Measurements from ENCODE around the gene RPS15A.

RPS15A gene

DNA sequence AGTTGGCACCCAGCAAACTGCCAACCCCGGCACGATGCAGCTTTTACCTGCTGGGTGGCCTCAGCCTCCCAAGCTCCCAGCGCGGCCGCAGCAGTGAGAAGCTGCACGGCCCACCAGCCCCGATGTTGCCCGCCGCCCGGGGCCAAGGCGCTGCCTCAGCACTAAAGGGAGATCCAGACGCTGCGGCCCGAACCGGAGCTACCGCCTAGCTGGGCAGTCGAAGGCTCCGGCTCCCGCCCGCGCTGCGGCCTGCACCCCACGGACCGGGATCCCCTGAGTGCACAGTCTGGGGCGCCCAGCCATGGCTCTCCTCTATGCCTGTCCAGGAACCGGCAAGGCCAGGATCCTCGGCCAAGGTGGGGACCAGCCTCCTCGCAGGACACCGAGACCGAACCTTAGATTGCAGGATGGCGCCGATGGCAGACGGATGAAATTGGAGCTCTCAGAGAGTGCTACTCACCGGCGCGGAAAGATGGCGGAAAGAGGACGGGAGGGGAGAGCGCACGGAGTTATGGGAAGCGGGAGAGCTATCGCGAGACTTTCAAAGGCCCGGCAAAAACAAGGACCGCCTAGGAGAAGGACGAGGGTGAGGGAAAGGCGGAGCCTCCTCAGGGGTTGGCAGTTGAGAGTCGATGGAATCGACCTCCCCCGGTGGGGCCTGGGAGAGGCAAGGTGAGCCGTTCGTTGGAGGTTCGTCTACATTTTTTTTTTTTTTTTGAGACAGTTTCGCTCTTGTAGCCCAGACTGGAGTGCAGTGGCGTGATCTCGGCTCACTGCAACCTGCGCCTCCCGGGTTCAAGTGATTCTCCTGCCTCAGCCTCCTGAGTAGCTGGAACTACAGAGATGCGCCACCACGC lies at the start of gene RPS15A:
TSS of gene RPS15A (minus strand) at position 485 of the 857 bp plus-strand sequence. CDS start 1,221 bp downstream, outside the sequence.
- peak; percentile 79 for DNase-seq (ENCODE audit: low read depth)

DNA sequence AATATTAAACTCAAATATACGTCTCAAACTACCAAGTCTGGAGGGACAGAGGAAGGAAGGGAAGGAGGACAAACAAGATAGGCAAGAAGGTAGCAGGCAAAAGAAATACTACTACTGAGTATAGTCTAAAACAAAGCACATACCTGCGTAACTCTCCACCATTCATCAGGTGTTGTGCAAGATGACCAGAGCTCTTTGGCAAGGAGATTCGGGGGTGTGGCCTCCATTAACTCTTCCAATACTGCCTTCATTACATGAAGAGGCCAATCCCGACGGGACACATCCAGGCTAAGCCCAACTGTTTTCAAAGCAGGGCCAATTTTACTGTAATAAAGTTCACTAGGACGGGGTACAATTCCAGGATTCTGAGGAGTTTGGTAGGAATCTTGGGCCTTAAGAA lies 49.4 kb upstream of the RPS15A start:
- DNase-seq (ENCODE audit: low read depth), result no peak

DNA sequence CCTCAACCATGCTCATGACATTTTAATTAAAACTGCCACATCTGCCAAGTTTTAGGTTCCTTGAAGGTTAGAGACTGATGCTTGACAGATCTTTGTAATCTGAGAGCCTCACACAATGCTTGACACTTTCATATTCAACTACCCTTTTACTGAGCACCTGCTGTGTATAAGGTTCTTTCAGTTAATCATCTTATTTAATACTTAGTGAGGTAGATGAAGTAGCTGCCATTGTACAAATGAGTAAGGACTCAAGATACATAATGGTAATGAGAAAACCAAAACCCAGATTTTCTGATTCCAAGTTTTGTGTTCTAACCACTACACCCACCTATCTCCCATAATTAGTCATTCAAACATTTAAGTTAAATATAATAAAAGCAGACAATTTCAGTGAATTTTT lies 46.6 kb upstream of the RPS15A start:
- DNase-seq (ENCODE audit: low read depth), result no peak

DNA sequence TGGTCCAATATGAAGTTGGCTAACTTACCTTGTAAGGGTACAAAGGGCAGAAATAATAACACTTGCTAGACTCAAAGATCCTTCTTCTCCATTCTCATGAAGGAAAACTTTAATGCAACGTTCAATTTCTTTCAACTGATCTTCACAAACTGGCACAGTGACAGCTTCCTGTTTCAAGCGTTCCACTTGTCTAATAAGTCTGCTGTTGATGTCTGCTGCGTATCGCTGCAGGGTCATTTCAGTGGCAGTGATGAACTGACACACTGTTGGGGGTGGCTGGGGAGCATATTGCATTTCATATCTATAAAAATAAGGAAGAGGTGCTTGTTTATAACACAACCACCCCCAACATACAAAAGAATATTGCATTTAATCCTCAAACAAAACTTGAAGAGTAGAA lies 44.7 kb upstream of the RPS15A start:
- DNase-seq (ENCODE audit: low read depth), result no peak

DNA sequence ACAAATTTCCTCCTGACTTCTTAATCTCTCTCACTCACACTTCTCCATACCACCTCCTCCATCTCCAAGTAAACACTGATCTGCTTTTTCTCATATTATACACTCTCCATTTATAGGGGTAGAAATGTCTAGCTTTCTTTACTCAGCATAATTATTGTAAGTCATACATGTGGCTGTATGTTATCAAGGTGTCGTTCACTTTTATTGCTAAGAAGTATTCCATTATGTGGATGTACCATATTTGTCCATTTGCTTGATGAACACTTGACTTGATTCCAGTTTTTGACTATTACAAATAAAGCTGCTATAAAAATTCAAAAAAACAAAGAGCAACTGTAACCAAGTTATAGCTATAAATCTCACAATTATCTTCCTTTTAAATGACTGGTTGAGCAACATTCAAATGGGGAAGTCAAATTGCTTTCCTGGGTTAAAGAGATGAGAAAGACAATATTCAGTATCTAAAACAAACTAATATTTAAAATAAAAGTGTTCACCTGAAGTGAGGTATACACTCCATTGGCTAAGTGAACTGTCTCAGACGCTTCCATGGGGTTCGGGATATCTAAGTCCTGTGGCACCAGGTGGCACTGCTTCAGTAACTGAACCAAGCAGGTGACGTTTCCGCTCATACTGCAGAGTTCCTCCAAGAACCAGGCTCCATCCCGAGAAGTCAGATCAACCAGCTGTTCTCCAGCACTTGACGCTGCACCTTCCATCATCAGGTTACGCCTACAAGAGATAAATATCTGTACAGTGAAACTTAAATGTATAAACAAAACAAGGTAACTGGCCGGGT lies 43.8 kb upstream of the RPS15A start:
- no peak for DNase-seq (ENCODE audit: low read depth)

DNA sequence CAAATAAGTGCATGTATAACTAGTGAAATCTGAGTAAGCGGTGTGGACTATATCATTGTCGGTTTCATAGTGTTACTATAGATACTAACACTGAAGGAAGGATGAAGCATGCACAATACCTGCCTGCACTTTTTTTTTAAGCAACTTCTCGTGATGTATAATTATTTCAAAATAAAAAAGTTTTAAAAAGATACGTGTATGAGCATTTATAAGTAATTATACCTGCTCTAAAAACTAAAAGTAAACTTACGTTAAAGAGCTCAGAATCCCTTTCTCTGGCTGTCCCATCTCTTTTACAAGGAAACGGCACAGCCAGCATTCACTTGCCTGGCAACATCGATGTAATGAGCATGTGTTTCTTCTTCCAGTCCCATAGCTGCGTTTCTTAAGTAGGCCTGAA lies 42.5 kb upstream of the RPS15A start:
- DNase-seq (ENCODE audit: low read depth), result no peak

DNA sequence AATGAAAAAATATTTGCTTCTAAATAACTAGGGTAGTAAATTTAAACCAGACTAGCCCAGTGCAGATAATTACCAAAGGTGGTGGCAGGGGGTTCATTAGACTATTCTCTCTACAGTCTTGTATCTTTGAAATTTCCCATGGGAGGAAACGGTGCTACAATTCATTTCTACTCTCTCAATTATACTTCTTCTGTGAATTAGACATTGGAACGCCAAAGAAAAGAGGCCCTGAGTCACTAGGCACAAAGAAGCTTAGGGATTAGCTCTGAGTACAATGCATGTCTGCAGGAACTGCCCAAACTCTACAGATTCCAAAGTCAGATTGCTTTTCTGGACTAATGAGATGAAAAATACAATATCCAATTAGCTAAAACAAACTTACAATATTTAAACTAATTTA lies 41.9 kb upstream of the RPS15A start:
- no peak for DNase-seq (ENCODE audit: low read depth)

DNA sequence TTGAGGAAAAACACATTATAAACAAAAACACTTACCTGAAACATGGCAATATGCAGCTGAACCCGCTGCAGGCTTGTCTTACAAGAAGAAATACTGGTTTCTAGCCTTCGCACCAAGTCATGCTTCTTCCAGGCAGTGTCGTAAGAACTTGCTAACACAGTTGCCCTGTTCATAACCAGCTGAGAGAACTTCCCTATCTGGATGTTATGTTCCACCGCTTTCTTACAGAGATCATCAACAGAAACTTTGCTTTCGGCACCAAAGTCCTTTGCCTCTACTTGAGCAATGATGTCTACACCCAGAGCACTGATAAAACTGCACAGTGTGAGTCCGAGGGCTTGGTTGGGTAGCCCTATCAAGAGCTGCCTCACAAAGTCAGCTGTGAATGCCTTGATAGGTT lies 39.1 kb upstream of the RPS15A start:
- no peak for DNase-seq (ENCODE audit: low read depth)

DNA sequence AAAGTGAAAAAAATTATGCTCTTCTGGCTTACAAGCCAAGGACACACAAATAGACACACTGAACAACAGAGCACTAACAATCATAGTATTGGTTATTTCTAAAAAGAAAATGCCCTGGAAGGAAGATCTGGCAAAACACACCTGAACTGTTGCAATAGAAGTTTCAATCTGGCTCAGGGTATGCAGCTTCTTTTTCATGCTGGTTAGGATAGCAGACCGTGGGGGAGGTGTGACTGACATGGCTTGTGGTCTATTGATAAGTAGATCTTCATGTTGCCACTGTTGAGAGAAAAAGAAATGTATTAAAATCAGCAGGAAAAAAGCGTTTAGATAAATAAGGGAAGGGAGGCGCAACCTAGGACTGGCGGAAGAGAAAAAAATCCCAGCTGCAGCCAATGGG lies 37.8 kb upstream of the RPS15A start:
- DNase-seq (ENCODE audit: low read depth), result no peak

DNA sequence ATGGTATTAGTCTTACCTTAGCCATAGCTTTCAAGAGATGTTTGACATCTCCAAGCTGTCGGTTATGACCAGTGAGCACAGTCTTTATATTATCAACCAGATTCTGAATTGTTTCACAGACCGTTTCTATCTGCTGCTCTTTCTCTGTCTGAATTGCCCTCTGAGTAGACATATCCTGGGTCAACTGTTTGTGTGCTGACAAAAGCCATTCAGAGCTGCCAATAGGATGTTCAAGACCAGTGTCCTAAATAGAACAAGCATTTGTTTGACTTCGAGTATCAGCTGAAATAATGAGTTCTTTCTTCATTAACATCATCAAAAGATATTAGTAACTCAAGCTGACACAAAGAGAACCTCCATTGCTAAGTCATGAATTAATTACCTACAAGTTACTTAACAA lies 26.2 kb upstream of the RPS15A start:
- no peak for DNase-seq (ENCODE audit: low read depth)

DNA sequence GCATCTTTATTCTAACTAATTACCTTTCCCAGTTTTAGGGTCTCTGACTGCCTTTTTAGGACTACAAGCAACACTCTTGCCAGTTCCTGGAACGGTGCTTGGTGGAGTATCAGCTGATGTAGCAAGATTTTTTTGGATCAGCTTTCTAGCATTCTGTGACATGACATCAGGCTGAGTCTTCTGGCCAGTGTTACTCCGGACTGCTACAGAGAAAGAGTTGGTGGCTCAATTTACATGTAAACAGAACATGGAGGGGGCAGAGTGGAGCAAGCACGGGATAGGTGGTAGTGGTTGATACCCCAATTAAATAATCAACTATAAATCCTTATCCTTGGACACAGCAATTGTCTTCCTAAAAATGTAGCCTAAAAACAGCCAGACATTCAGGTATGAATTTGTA lies 21.8 kb upstream of the RPS15A start:
- DNase-seq (ENCODE audit: low read depth), result no peak

DNA sequence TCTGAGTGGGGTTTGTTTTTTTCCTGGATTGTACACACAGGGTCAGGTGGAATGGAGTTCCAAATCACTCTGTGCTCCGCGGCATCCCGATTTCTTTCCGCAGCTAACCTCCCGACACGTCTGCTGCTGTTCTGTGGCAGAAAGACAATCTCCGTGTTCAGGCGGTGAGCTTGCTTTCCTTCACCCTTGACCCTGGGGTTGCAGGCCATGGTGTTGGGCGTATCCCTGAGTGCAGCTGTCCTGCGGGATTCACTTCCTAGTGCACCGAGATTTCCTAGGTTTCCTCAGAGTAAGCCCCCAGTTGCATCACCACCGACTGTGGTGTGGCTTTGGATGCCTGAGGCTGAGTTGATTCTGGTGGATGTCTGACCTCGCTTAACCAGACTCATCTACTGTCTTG lies 19.0 kb upstream of the RPS15A start:
- DNase-seq (ENCODE audit: low read depth), result no peak

DNA sequence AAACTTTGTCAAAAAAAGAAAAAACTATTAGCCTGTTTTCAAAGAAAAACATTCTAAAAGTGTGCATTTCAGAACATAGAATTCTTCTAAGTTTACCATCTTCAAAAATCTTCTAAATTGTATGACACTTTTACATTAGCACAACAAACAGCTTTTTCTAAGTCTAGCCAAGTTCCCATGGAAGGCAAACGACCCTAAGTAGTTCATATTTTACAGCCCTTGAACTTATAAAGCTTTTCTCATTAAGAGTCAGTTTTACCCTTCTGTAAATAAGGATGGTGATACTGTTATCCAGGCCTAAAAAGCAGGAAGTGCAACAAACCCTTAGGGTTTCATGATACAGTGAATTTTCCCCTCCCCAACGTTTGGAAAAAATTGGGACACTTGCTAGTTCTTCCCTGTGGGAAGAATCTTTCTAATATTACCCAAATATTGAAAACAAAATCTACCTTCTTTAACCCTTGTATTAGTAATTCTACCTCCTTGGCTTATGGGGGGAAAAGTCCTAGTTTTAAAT lies 15.2 kb upstream of the RPS15A start:
- DNase-seq (ENCODE audit: low read depth), result no peak

DNA sequence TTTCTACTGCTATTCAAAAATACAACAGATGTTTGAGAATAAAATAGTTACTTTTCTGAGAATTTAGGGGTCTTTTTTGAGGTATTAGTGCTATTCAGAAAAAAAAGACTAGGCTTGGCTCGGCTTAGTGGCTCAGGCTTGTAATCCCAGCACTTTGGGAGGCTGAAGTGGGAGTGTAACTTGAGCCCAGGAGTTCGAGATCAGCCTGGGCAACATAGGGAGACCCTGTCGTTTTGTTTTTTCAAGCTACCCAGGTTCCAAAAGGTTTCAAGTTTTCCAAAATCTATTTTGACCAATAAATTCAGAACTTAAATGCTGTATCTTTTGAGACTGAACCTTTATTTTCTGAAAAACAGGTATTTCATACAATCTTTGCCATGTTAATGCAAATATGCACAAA lies 14.4 kb upstream of the RPS15A start:
- no peak for DNase-seq (ENCODE audit: low read depth)

DNA sequence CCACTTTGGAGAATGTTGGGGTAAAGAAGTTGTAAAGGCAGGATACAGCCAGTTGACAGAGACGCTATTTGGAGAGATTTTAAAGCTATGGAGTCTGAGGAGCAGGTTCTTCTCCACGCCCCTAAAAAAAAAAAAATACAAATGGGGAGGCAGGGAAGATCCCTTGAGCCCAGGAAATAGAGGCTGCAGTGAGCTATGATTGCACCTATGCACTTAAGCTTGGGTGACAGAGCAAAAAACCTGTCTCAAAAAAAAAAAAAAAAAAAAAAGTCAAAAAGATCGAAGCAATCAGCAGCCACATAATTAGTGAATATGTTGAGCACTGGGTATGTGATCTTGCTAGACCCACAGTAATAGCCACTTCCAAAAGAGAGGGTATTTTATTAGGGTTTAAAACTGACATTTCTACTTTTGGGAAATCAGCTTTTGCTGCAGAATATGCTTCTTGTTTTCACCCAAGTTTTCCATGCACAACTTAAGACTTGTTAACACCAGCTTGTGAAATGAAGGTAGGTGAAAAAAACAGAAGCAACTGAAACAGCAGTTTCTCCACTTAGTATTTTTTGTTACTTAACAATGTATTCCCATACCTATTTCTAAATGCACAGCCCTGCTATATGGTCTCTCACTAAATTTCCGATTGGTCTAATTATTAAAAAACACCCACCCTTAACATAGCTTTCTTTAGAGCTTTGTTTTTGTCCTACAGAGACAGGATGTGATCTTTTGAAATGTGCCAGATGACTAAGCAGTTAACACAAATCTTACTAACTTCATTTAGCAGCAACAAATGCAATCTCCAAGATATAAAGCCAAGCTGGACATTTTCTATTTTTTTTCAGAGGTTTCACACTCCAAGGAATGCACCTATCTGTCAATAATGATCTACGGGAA lies 13.7 kb upstream of the RPS15A start:
- DNase-seq (ENCODE audit: low read depth), result no peak

DNA sequence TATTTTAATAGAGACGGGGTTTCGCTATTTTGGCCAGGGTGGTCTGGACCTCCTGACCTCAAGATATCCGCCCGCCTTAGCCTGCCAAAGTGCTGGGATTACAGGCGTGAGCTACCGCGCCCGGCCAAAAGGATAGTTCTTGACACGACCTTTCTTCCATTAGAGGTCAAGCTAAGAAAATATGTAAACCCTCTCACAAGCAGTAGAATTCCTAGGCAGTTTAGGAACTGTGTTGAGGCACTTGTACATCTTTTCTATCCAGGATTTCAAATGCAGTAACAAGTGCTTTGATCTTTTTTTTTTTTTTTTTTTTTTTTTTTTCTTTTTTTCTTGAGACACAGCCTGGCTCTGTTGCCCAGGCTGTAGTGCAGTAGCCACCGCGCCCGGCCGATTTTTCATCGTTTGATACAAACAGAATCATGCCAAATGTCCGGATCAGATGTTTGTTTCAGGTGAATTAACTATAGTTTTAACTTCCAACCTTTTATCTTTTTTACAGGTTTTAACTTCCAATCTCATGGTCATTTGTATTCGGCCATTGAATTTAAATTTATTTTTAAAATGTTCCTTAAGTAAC lies 12.7 kb upstream of the RPS15A start:
- DNase-seq (ENCODE audit: low read depth), result no peak

DNA sequence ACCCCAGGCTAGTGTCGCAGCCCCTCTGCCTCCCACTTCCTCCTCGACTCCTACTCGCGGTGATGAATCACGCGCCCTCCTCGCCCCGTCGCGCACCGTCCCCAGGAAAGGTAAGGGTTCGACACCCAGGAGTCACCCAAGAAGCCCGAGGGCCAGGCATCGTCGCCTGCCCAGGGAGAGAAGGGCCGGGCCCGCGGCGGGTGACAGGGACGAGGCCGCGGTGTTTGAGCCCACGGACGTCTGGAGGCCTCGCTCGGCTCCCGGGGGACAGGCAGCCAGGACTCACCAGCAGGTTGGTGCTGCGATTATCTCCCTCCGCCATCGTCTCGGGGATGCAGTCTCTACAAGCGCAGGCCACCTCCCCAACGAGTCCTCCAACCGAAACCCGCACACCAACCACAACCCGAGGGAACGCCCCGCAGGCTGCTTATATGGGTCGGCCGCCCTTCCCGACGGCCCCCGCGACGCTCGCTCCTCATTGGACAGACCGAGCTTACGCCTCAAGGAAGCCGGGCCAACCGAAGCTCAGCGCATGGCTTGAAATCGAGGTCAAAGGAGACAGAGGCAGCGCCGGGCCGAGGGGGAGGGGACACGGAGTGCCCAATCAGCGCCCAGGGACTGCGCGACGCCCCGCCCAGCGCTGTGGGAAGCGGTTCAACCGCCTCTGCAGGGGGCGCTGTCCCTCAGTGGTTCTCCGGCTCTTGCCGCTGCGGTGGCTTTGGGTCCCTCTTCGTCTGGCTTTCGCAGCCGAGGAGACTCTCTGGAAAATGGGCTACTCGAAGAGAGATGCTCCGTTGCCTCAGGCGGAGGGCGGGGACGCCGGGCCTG lies 11.2 kb upstream of the RPS15A start, which contains the start of gene ARL6IP1:
TSS of gene ARL6IP1 (minus strand) at position 405 of the 828 bp plus-strand sequence. CDS start at position 322, 83 bp downstream.
- DNase-seq (ENCODE audit: low read depth), result peak; percentile 97

DNA sequence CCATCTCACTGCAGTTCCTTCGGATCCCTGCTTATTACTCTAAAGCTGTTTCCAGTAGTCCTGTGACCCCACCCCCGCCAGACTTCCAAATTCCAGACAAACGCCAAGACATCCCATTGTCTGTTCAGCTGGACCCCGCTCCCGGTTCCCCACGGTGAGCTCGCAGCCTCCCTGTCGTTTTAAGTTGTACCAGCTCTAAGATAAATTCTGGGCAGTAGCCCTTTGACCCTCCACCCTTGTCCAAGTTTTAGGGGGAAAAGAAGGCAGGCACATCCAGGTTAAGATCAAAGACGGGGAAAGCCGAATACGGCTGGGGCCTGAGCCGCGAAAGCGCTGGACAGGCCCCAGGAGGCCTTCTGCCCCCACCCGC lies 10.6 kb upstream of the RPS15A start:
- no peak for DNase-seq (ENCODE audit: low read depth)

DNA sequence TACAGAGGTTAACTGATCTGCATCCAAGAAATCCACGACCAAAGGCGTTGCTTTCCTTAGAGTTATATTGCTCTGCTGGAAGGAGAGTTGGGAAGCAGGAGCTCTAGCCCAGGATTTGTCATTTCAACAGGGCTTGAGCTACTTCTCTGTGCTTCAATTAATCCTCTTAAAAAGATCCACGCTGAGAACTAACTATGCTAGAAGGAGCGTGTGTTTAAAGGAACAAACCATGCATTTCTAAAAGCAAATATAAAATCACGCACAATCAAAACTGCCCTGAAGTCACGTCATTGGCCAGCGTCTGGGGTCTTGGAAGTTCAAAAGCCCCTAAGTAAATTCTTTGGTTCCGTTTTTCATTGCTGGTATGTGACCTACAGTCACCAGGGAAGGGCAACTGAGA lies 10.2 kb upstream of the RPS15A start:
- no peak for DNase-seq (ENCODE audit: low read depth)

DNA sequence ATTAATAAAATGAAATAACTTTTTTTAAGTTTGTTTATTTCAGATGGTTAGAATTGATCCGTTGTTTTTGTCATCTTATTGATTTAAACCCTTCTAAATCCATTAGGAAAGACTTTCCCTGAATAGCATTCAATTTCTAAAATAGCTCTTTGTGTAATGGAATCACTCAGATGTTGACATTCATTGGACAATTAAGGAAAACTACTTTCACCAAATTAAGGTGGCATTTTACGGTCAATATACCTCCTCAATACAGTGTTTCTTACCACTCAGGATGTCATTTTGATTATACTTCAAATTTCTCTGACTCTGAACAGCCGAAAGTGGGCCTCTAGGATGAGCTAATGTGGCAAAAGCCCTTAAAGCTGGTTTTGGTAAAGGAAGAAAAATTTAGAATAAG lies 9.4 kb upstream of the RPS15A start:
- DNase-seq (ENCODE audit: low read depth), result no peak

DNA sequence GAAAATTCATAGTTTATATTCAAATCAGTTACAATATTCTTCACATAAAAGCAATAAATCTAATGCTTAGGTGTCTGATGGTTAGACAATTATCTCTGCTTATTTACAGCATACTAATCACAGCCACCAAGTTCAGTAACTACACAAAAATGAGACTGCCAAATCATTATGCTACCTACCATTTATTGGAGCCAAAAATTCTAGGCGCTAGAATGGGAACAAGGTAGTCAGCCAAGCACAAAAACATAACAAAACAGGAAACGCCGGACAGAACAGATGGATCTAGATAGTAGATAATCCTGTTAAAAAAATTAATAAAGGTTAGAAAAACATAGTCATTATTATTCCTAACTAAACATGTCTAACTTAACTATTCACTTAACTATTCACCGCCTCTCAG lies 7.6 kb upstream of the RPS15A start:
- DNase-seq (ENCODE audit: low read depth), result no peak

Data from stimulated activated CD8-positive, alpha-beta memory T cell treated with anti-CD3 and anti-CD28 coated beads, Interleukin-15, amount 100 ng/mL, for 1 hour (primary cell).